ENCODE results near the gene PGBD5. TPM values are rescaled to one million over a fixed set of nuclear protein-coding genes. Genes with fewer than 3 reads are reported as not detected.

The PGBD5 gene
- polyA plus RNA-seq, 3 donors, result 0.44 TPM; not detected in 2

- TF ChIP-seq, protein P1, sequence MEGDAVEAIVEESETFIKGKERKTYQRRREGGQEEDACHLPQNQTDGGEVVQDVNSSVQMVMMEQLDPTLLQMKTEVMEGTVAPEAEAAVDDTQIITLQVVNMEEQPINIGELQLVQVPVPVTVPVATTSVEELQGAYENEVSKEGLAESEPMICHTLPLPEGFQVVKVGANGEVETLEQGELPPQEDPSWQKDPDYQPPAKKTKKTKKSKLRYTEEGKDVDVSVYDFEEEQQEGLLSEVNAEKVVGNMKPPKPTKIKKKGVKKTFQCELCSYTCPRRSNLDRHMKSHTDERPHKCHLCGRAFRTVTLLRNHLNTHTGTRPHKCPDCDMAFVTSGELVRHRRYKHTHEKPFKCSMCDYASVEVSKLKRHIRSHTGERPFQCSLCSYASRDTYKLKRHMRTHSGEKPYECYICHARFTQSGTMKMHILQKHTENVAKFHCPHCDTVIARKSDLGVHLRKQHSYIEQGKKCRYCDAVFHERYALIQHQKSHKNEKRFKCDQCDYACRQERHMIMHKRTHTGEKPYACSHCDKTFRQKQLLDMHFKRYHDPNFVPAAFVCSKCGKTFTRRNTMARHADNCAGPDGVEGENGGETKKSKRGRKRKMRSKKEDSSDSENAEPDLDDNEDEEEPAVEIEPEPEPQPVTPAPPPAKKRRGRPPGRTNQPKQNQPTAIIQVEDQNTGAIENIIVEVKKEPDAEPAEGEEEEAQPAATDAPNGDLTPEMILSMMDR (IDR thresholded peaks at IDR 0.05), result no peak
- no peak for DNase-seq
- Histone ChIP-seq H4K20me1 (ENCODE audit: insufficient read depth, low read length) (no peaks in the 10 kb centered on the region), H3K4me3 (replicated peaks in 1 of 3; ENCODE audit: low read depth in 2 of 3, low read length in 3 of 3) (no peak overlapping the region), H3K9ac (ENCODE audit: insufficient read depth, low read length, poor library complexity, severe bottlenecking) (no peak overlapping the region), H3K4me2 (replicated peaks; ENCODE audit: extremely low read depth, low read length, poor library complexity, severe bottlenecking) (no peak overlapping the region), H3K9me3 (replicated peaks in 1 of 2; ENCODE audit: control insufficient read depth in 1 of 2, insufficient read depth in 1 of 2, low read length in 2 of 2) (no peaks in the 10 kb centered on the region), H3K27ac (ENCODE audit: low read depth in 1 of 2, low read length in 2 of 2) (no peak overlapping the region), H3K36me3 (replicated peaks in 1 of 2; ENCODE audit: control insufficient read depth in 1 of 2, insufficient read depth in 2 of 2, low read length in 2 of 2) (no peaks in the 10 kb centered on the region), H3K27me3 (ENCODE audit: control insufficient read depth in 2 of 2, insufficient read depth in 2 of 2, low read length in 2 of 2) (no peaks in the 10 kb centered on the region), H3K4me1 (ENCODE audit: control insufficient read depth in 1 of 2, insufficient read depth in 2 of 2, low read length in 2 of 2) (no peaks in the 10 kb centered on the region), H2AFZ (ENCODE audit: insufficient read depth, low read depth, low read length, poor library complexity, severe bottlenecking) (no peak overlapping the region), H3K79me2 (ENCODE audit: insufficient read depth, low read length) (no peaks in the 10 kb centered on the region)
- peaks cover 3 to 6% (median 4%) of the 10 kb centered on the region in 3 donors for H3K27me3 Mint-ChIP-seq (ENCODE audit: low read depth in 3 of 3)
- WGBS (ENCODE audit: insufficient coverage), result 89% methylated on average over 5 of the region's 7 CpGs
- no peaks in the 10 kb centered on the region for H3K4me1 Mint-ChIP-seq
- no peak overlapping the region for H3K27ac Mint-ChIP-seq
- intact Hi-C loops (cut with micrococcal nuclease), result no loop called here
- H3K9me3 Mint-ChIP-seq, result peaks cover 0 to 2% (median 0%) of the 10 kb centered on the region in 7 donors
- H3K36me3 Mint-ChIP-seq, result no peaks in the 10 kb centered on the region
- H3K4me3 Mint-ChIP-seq, result no peak overlapping the region
Measured at GRCh38 chr1:230328342-230329015, 97.7 kb downstream of the PGBD5 start.

- Histone ChIP-seq H2AFZ (ENCODE audit: insufficient read depth, low read depth, low read length, poor library complexity, severe bottlenecking) (no peak overlapping the region), H3K4me3 (replicated peaks in 1 of 3; ENCODE audit: low read depth in 2 of 3, low read length in 3 of 3) (no peak overlapping the region)
Measured at GRCh38 chr1:230327892-230328284, 98.2 kb downstream of the PGBD5 start.

More at GRCh38 chr1:230327892-230328284, 98.2 kb downstream of the PGBD5 start:
- Histone ChIP-seq H3K79me2 (ENCODE audit: insufficient read depth, low read length) (no peaks in the 10 kb centered on the region), H3K27ac (ENCODE audit: low read depth in 1 of 2, low read length in 2 of 2) (no peak overlapping the region), H4K20me1 (ENCODE audit: insufficient read depth, low read length) (no peaks in the 10 kb centered on the region), H3K36me3 (replicated peaks in 1 of 2; ENCODE audit: control insufficient read depth in 1 of 2, insufficient read depth in 2 of 2, low read length in 2 of 2) (no peaks in the 10 kb centered on the region), H3K4me1 (ENCODE audit: control insufficient read depth in 1 of 2, insufficient read depth in 2 of 2, low read length in 2 of 2) (no peaks in the 10 kb centered on the region), H3K9me3 (replicated peaks in 1 of 2; ENCODE audit: control insufficient read depth in 1 of 2, insufficient read depth in 1 of 2, low read length in 2 of 2) (no peaks in the 10 kb centered on the region), H3K4me2 (replicated peaks; ENCODE audit: extremely low read depth, low read length, poor library complexity, severe bottlenecking) (no peak overlapping the region), H3K27me3 (ENCODE audit: control insufficient read depth in 2 of 2, insufficient read depth in 2 of 2, low read length in 2 of 2) (no peaks in the 10 kb centered on the region), H3K9ac (ENCODE audit: insufficient read depth, low read length, poor library complexity, severe bottlenecking) (no peak overlapping the region)
- Mint-ChIP-seq H3K4me1 (no peaks in the 10 kb centered on the region), H3K36me3 (no peaks in the 10 kb centered on the region), H3K27ac (no peak overlapping the region), H3K4me3 (no peak overlapping the region), H3K9me3 (peaks cover 0 to 2% (median 0%) of the 10 kb centered on the region in 7 donors), H3K27me3 (ENCODE audit: low read depth in 3 of 3) (peaks cover 0 to 6% (median 4%) of the 10 kb centered on the region in 3 donors)
- intact Hi-C loops (cut with micrococcal nuclease), result no loop called here
- TF ChIP-seq, protein P1 (IDR thresholded peaks at IDR 0.05), result no peak
- 96% methylated on average over 9 of the region's 9 CpGs for WGBS (ENCODE audit: insufficient coverage)
- DNase-seq, result no peak

All from CD14-positive monocyte (primary cell).